Heart left ventricle (tissue), 16 donors: ENCODE measurements around the gene RFX4. TPM values are rescaled to one million over a fixed set of nuclear protein-coding genes. Genes with fewer than 3 reads are reported as not detected.

ENCODE experiments used
- ATAC-seq, 4 donors: fragments of 200-7000 bp; cut with Tn5 transposase; one replicate each; pipeline ENCODE4 v1.9.1; 2020 to 2022; ENCODE audit warnings: moderate library complexity in 4 of 4, mild to moderate bottlenecking in 3 of 4, moderate number of reproducible peaks in 1 of 4
- DNase-seq, 5 donors: peaks; one replicate each; pipeline ENCODE4 v3.0.0-alpha.2; 2020
- H3K27ac ChIP-seq, 12 donors: fragments of 200-600 bp; sonication (generic) in 4 of 12; one replicate each; pipeline versions ENCODE4 v1.5.0 to v1.8.0; 2016 to 2022; ENCODE audit warnings: mild to moderate bottlenecking in 2 of 12
- H3K27me3 ChIP-seq, 9 donors: fragments of 200-600 bp; sonication (generic) in 2 of 9; one replicate each; pipeline versions ENCODE4 v1.5.1 to v1.8.0; 2016 to 2022; ENCODE audit warnings: mild to moderate bottlenecking in 3 of 9
- H3K36me3 ChIP-seq, 9 donors: fragments of 200-600 bp; sonication (generic) in 2 of 9; one replicate each; pipeline versions ENCODE4 v1.5.0 to v1.8.0; 2018 to 2022; ENCODE audit warnings: mild to moderate bottlenecking in 2 of 9
- H3K4me1 ChIP-seq, 12 donors: fragments of 200-600 bp; sonication (generic) in 4 of 12; one replicate each; pipeline versions ENCODE4 v1.5.0 to v1.8.0; 2016 to 2022; ENCODE audit warnings: mild to moderate bottlenecking in 3 of 12
- H3K4me3 ChIP-seq, 12 donors: fragments of 200-600 bp; sonication (generic) in 4 of 12; one replicate each; pipeline versions ENCODE4 v1.5.0 to v1.8.0; 2017 to 2022; ENCODE audit warnings: mild to moderate bottlenecking in 9 of 12, moderate library complexity in 4 of 12
- H3K9me3 ChIP-seq, 12 donors: fragments of 200-600 bp; sonication (generic) in 4 of 12; one replicate each; pipeline versions ENCODE4 v1.5.0 to v1.8.0; 2016 to 2022; ENCODE audit warnings: mild to moderate bottlenecking in 1 of 12
- POLR2A ChIP-seq, 2 donors: fragments of 450-650 bp; IDR thresholded peaks; one replicate each; pipeline ENCODE4 v1.6.1; 2017; ENCODE audit warnings: antibody characterized with exemption in 2 of 2, mild to moderate bottlenecking in 2 of 2, moderate library complexity in 2 of 2
- WGBS, 4 donors: extraction: QIAGEN DNeasy Blood & Tissue Kit in 2 of 4; methylation state at CpG; one replicate each; pipeline versions ENCODE4 v1.1.5 to v1.1.7; 2013 to 2018; 5-methylcytosine and 5-hydroxymethylcytosine counted together
- intact Hi-C, 10 donors: fragments of 100-400 bp; cut with DNase I; formaldehyde crosslinking; loops; one replicate each; pipeline versions ENCODE4 v1.11.1 to v1.14.2; 2022
- polyA plus RNA-seq, 2 donors: library from polyadenylated mRNA; stranded (reverse); fragments of 200-250 nt; gene quantifications; one replicate each; pipeline ENCODE4 v1.2.3, GENCODE V29; 2013
- total RNA-seq, 9 donors: library from RNA; depleted of rRNA in 2 of 9; stranded (reverse); fragments of >200 nt in 2 of 9; fragmentation: NEBNext Ultra II Directional in 3 of 9; extraction: Animal tissue kit (Norgen Biotek cat#: 25700) in 3 of 9; gene quantifications; one replicate each; pipeline versions ENCODE4 v1.1.0 to v1.2.4, GENCODE V29; 2016 to 2023
- TF ChIP-seq, protein P1 (sequence below), 12 donors: fragments of 200-600 bp; sonication (generic) in 4 of 12; IDR thresholded peaks; one replicate each; pipeline versions ENCODE4 v1.5.0 to v1.8.0; 2018 to 2022; ENCODE audit warnings: antibody characterized with exemption in 12 of 12, mild to moderate bottlenecking in 5 of 12
- donor health status: ischemic (EF 13 %, LVEDD 7.1; RV severe dilation, severe dysfunction).
- donor health status: healthy with polysubstance abuse.
- donor health status: DM: no; HTN: yes; CAD: no.
- donor health status: DM: no; HTN: no; CAD: no.
- donor health status: ischemic (EF 25% LVEDD 6.9; RV normal size, moderate dysfunction).
- donor health status: ischemic (EF 25% LVEDD 5.7; RV mildly dilated, moderate dysfunction).
- donor health status: healthy.
- donor health status: DM: yes; HTN: yes; CAD: no.
- donor health status: ischemic (EF 35%, LVEDD 5.7; RV mildly dilated, moderate dysfunction).
- donor health status: nonischemic (EF 11% LVEDD 7.7; RV severe dilation, severe dysfunction).
- donor health status: DM: yes; HTN: yes; CAD: no.
- donor health status: PGD.
- donor health status: ischemic (EF 29% LVEDD 5.4; RV normal size, mild dysfunction).
- donor health status: nonischemic (EF 23%, LVEDD 6.1; RV moderate dilation, normal function).

Gene RFX4
- total and polyA plus RNA-seq, 11 donors, result 0.09 TPM; not detected in 9

DNA sequence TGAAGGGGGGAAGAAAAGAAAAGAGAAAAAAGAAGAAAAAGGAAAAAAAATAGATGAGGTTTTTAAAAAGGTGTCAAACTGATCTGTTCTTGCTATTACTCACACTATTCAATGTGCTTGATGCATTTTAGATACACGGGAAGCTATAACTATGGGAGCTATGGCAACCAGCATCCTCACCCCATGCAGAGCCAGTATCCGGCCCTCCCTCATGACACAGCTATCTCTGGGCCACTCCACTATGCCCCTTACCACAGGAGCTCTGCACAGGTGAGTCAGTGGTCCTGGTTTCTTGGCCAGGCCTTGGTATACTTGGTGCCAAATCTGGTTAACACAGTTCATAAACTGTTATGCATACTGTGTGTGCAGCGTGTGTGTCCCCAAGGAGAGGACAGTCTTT, 167.7 kb downstream of the RFX4 start:
- H3K9me3 ChIP-seq, result no peaks in the 10 kb centered on the region
- no peak overlapping the region for H3K4me3 ChIP-seq
- ATAC-seq, result no peak
- no peak for DNase-seq
- no peaks in the 10 kb centered on the region for H3K27me3 ChIP-seq
- TF ChIP-seq, protein P1, sequence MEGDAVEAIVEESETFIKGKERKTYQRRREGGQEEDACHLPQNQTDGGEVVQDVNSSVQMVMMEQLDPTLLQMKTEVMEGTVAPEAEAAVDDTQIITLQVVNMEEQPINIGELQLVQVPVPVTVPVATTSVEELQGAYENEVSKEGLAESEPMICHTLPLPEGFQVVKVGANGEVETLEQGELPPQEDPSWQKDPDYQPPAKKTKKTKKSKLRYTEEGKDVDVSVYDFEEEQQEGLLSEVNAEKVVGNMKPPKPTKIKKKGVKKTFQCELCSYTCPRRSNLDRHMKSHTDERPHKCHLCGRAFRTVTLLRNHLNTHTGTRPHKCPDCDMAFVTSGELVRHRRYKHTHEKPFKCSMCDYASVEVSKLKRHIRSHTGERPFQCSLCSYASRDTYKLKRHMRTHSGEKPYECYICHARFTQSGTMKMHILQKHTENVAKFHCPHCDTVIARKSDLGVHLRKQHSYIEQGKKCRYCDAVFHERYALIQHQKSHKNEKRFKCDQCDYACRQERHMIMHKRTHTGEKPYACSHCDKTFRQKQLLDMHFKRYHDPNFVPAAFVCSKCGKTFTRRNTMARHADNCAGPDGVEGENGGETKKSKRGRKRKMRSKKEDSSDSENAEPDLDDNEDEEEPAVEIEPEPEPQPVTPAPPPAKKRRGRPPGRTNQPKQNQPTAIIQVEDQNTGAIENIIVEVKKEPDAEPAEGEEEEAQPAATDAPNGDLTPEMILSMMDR (IDR thresholded peaks at IDR 0.05), result no peak
- TF ChIP-seq POLR2A (IDR thresholded peaks at IDR 0.05), result no peak
- H3K36me3 ChIP-seq, result no peaks in the 10 kb centered on the region
- no peak overlapping the region for H3K27ac ChIP-seq
- no peaks in the 10 kb centered on the region for H3K4me1 ChIP-seq
- intact Hi-C loops, result no loop called here
- WGBS, 4 donors, result 78 to 91% (median 85%) methylated on average over 3 of the region's 3 CpGs

DNA sequence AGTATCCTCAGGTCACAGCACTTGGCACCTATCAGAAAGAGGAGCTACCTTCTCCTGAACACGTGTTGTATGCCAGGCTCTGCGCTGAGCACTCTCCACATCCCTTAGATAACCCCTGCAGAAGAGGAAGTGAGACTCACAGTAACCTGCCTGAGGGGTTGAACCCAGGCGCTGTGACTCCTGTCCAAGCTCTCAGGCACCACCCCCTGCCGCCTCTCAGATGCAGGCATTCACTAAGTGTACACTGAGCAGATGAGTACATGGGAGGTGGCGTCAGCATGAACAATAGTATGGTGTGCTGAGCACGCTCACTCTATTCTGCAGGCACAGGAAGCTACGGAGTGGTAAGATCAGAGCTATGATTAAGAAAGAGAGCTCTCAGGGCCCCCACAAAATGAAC, 170.7 kb downstream of the RFX4 start:
- DNase-seq (no peak), ATAC-seq (no peak)
- Histone ChIP-seq H3K4me1 (peaks cover 0 to 13% (median 3%) of the 10 kb centered on the region in 12 donors), H3K27ac (no peak overlapping the region), H3K27me3 (no peaks in the 10 kb centered on the region), H3K4me3 (no peak overlapping the region), H3K36me3 (no peaks in the 10 kb centered on the region), H3K9me3 (no peaks in the 10 kb centered on the region)
- WGBS, 4 donors, result 79 to 97% (median 85%) methylated on average over 7 of the region's 7 CpGs
- no peak for TF ChIP-seq POLR2A (IDR thresholded peaks at IDR 0.05)
- TF ChIP-seq, protein P1 (IDR thresholded peaks at IDR 0.05), result no peak
- intact Hi-C loops, result no loop called here

DNA sequence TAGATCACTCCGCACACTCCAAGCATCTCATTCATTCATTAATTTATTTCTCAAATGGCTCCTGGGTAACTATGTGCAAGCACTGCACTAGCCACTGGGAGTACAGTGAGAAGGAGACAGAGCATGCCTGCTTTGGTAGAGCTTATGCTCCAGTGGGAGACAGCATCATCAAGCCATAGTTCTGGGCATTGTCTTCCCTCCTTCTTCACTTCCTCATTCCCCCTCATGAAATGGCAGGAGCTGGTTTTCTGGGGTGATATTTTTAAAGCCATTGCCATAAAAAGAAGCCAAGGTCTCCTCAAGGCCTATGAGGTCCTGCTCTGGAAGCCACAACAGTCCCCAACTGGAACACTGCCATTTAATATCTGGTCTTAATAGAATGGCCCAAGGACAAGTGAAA, 171.5 kb downstream of the RFX4 start:
- WGBS, 4 donors, result 88 to 100% (median 98%) methylated on average over 1 of the region's 1 CpG
- no peak overlapping the region for H3K4me3 ChIP-seq
- ATAC-seq (no peak), DNase-seq (no peak)
- H3K9me3 ChIP-seq, result no peaks in the 10 kb centered on the region
- peaks cover 0 to 21% (median 5%) of the 10 kb centered on the region in 12 donors for H3K4me1 ChIP-seq
- H3K27ac ChIP-seq, result no peak overlapping the region
- intact Hi-C loops, result no loop called here
- no peaks in the 10 kb centered on the region for H3K27me3 ChIP-seq
- TF ChIP-seq, protein P1 (IDR thresholded peaks at IDR 0.05), result no peak
- TF ChIP-seq POLR2A (IDR thresholded peaks at IDR 0.05), result no peak
- H3K36me3 ChIP-seq, result no peaks in the 10 kb centered on the region

DNA sequence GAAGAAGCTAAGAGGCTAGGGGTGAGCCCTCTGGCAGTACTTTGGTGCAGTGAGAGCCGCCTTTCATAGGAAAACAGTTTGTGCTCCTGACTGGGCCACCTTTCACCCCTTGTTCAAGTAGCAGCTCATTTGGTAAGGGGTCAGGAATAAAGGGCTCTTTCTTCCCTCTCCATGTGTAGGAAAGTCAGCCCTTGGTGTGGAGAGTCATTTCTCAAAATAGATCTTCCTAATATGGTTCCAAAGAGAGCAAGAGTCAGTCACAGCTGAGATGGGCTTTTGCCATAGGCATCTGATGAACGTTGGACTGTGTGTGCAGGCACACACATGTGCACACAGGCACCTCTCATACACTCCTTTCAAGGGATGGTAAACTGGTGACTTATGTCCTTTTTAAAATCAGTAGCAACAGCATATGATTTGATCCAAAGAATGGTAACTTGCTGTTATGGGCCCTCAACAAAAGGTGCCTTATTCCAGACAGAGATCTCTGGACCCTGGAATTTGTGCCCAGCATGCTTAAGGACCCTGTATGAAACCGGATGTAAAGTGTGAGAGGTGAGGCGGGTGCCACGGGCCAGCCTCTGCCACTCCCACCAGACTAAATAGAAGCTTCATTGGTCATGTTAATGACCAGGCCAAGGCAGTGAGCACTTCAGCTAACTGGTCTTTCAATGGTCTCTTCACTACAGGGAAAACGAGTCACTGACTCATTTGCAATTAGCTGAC, 175.0 kb downstream of the RFX4 start:
- H3K27ac ChIP-seq, result peak overlapping the region in 6 of 12 donors; percentile 3 to 27 (median 23)
- no peaks in the 10 kb centered on the region for H3K27me3 ChIP-seq
- H3K4me1 ChIP-seq, result peaks cover 0 to 35% (median 13%) of the 10 kb centered on the region in 12 donors
- H3K4me3 ChIP-seq, result no peak overlapping the region
- no peaks in the 10 kb centered on the region for H3K9me3 ChIP-seq
- no peaks in the 10 kb centered on the region for H3K36me3 ChIP-seq
- intact Hi-C loops, result no loop called here
- peak; percentile 16 to 87 (median 66) for ATAC-seq
- TF ChIP-seq, protein P1 (IDR thresholded peaks at IDR 0.05), result no peak
- no peak for TF ChIP-seq POLR2A (IDR thresholded peaks at IDR 0.05)
- no peak for DNase-seq
- WGBS, 4 donors, result 78 to 81% (median 79%) methylated on average over 6 of the region's 6 CpGs
